Activated B cell treated with CpG ODN at 0.5 μM for 24 hours (primary cell): ENCODE results near the gene IGFL4. TPM values are rescaled to one million over a fixed set of nuclear protein-coding genes. Genes with fewer than 3 reads are reported as not detected.

Source experiments
- ATAC-seq: fragments of 200-7000 bp; cut with Tn5 transposase; one replicate; pipeline ENCODE4 v1.10.0; 2021; ENCODE audit warnings: low read depth, mild to moderate bottlenecking, moderate library complexity
- CTCF ChIA-PET: fragments of 350-600 bp; sonication (Branson Sonifier 250); formaldehyde crosslinking; loops from one replicate; lab custom pipeline; 2021; ENCODE audit warnings: antibody characterized with exemption; lab: Charles Lee
- POLR2A ChIA-PET: fragments of 350-600 bp; sonication (Branson Sonifier 250); formaldehyde crosslinking; loops from one replicate; lab custom pipeline; 2021; ENCODE audit warnings: antibody characterized with exemption; lab: Charles Lee
- DNase-seq: peaks from one replicate; pipeline ENCODE4 v3.0.0; 2022
- H3K27ac Mint-ChIP-seq: one replicate; pipeline ENCODE4 v1.8.0; 2020; ENCODE audit warnings: mixed read lengths
- H3K27me3 Mint-ChIP-seq: one replicate; pipeline ENCODE4 v1.8.0; 2021; ENCODE audit warnings: mixed read lengths
- H3K36me3 Mint-ChIP-seq: one replicate; pipeline ENCODE4 v1.8.0; 2021; ENCODE audit warnings: low read depth, mixed read lengths
- H3K4me1 Mint-ChIP-seq: one replicate; pipeline ENCODE4 v1.8.0; 2021; ENCODE audit warnings: mixed read lengths
- H3K4me3 Mint-ChIP-seq: one replicate; pipeline ENCODE4 v1.8.0; 2020; ENCODE audit warnings: mild to moderate bottlenecking, mixed read lengths
- H3K9me3 Mint-ChIP-seq: one replicate; pipeline ENCODE4 v1.8.0; 2020; ENCODE audit warnings: mixed read lengths
- CTCF ChIP-seq: fragments of 200-600 bp; IDR thresholded peaks from one replicate; pipeline ENCODE4 v1.8.0; 2022; ENCODE audit warnings: antibody characterized with exemption, mild to moderate bottlenecking
- intact Hi-C: fragments of 100-400 bp; cut with micrococcal nuclease; formaldehyde crosslinking; loops from one replicate; pipeline ENCODE4 v1.15.1; 2024
- total RNA-seq: library from RNA; stranded (reverse); gene quantifications from 2 replicates; pipeline ENCODE4 v1.2.3, GENCODE V29; 2022

IGFL4 gene
- total RNA-seq, 1 donor from 2014 or later = not detected

GRCh38 chr19:46030812-46031550 is 9.8 kb downstream of the IGFL4 start:
- peaks cover 17% of the 10 kb centered on the region for H3K27me3 Mint-ChIP-seq
- intact Hi-C loops = no loop called here
- ATAC-seq (no peak), DNase-seq (no peak)
- ChIA-PET CTCF (no interaction called here), POLR2A (no interaction called here)
- no peaks in the 10 kb centered on the region for H3K36me3 Mint-ChIP-seq
- peaks cover 3% of the 10 kb centered on the region for H3K4me1 Mint-ChIP-seq
- no peak overlapping the region for H3K4me3 Mint-ChIP-seq
- no peak overlapping the region for H3K27ac Mint-ChIP-seq
- no peak for TF ChIP-seq CTCF
- H3K9me3 Mint-ChIP-seq = no peaks in the 10 kb centered on the region

- H3K4me1 Mint-ChIP-seq = peaks cover 3% of the 10 kb centered on the region
- CTCF ChIA-PET = interaction anchor here (1.2 to 4.1 kb wide), 3 partner anchors 9 to 239 kb away, joined by 3 to 71 read pairs (median 4); no protein-coding TSS in a partner anchor
- no peak overlapping the region for H3K27ac Mint-ChIP-seq
- peaks cover 24% of the 10 kb centered on the region for H3K27me3 Mint-ChIP-seq
- POLR2A ChIA-PET = no interaction called here
- intact Hi-C loops = no loop called here
- H3K4me3 Mint-ChIP-seq = no peak overlapping the region
- no peaks in the 10 kb centered on the region for H3K9me3 Mint-ChIP-seq
- no peaks in the 10 kb centered on the region for H3K36me3 Mint-ChIP-seq
- no peak for DNase-seq
- no peak for TF ChIP-seq CTCF
- no peak for ATAC-seq
These were observed 15.0 kb downstream of the IGFL4 start for GRCh38 chr19:46025835-46026234.

- Mint-ChIP-seq H3K4me1 (no peaks in the 10 kb centered on the region), H3K27me3 (peaks cover 20% of the 10 kb centered on the region), H3K4me3 (no peak overlapping the region), H3K36me3 (no peaks in the 10 kb centered on the region), H3K9me3 (no peaks in the 10 kb centered on the region), H3K27ac (no peak overlapping the region)
- CTCF ChIA-PET = no interaction called here
- no peak for TF ChIP-seq CTCF
- POLR2A ChIA-PET = no interaction called here
- intact Hi-C loops = no loop called here
- ATAC-seq = no peak
- no peak for DNase-seq
These were observed 17.5 kb downstream of the IGFL4 start for GRCh38 chr19:46023311-46023779.

- POLR2A ChIA-PET = no interaction called here
- no peak within 1 kb of the TSS for H3K4me3 Mint-ChIP-seq
- intact Hi-C loops = no loop called here
- DNase-seq (no peak), ATAC-seq (no peak)
- H3K27ac Mint-ChIP-seq = no peak within 1 kb of the TSS
- no peaks in the 10 kb centered on the region for H3K36me3 Mint-ChIP-seq
- no peaks in the 10 kb centered on the region for H3K4me1 Mint-ChIP-seq
- H3K9me3 Mint-ChIP-seq = no peaks in the 10 kb centered on the region
- TF ChIP-seq CTCF = no peak
- CTCF ChIA-PET = interaction anchor here (1.8 kb wide), 1 partner anchor 12 kb away, joined by 4 read pairs; no protein-coding TSS in a partner anchor
- peaks cover 20% of the 10 kb centered on the region for H3K27me3 Mint-ChIP-seq
These were observed 18.1 kb downstream of the IGFL4 start, which contains the start of gene PGLYRP1 for GRCh38 chr19:46022431-46023310. PGLYRP1 (minus strand) TSS chr19:46023053; CDS start chr19:46023021, 32 bp downstream.

- Mint-ChIP-seq H3K27me3 (peaks cover 20% of the 10 kb centered on the region), H3K9me3 (no peaks in the 10 kb centered on the region), H3K4me1 (peaks cover under 1% of the 10 kb centered on the region), H3K4me3 (no peak overlapping the region), H3K27ac (no peak overlapping the region), H3K36me3 (no peaks in the 10 kb centered on the region)
- intact Hi-C loops = no loop called here
- TF ChIP-seq CTCF = no peak
- ATAC-seq (no peak), DNase-seq (no peak)
- CTCF ChIA-PET = interaction anchor here (1.8 kb wide), 1 partner anchor 11 kb away, joined by 4 read pairs; no protein-coding TSS in a partner anchor
- POLR2A ChIA-PET = no interaction called here
These were observed 18.8 kb downstream of the IGFL4 start for GRCh38 chr19:46022061-46022430.
